IMR-90 (cell line): ENCODE results near the gene METTL5. TPM values are rescaled to one million over a fixed set of nuclear protein-coding genes. Genes with fewer than 3 reads are reported as not detected.

ENCODE experiments used
- ATAC-seq: fragments of 200-7000 bp; cut with Tn5 transposase; 2 replicates; pipeline ENCODE4 v1.9.1; 2020; ENCODE audit warnings: low read depth, mild to moderate bottlenecking, moderate library complexity
- BruUV-seq: library from RNA; stranded (reverse); fragments of 400-500 nt; replicated peaks from 2 replicates; lab custom pipeline; 2021; lab: Mats Ljungman, UMichigan
- CTCF ChIA-PET: fragments of 300-600 bp; formaldehyde crosslinking; extraction: SDS; loops from one replicate; lab custom pipeline; 2021; ENCODE audit warnings: antibody characterized with exemption; lab: Yijun Ruan, JAX
- POLR2A ChIA-PET: fragments of 300-600 bp; sonication (Branson Sonifier 250); formaldehyde crosslinking; loops from one replicate; lab custom pipeline; 2022; ENCODE audit warnings: antibody characterized with exemption; ENCODE audit not compliant: unreplicated experiment; lab: Charles Lee
- DNase-seq: peaks from one replicate; pipeline ENCODE4 v3.0.0; 2013
- H2AFZ ChIP-seq: replicated peaks from 2 replicates; pipeline ENCODE3; 2013; ENCODE audit warnings: low read length, mild to moderate bottlenecking; ENCODE audit not compliant: poor library complexity
- H2AK5ac ChIP-seq: 2 replicates; pipeline ENCODE4 v1.6.1; 2013; ENCODE audit warnings: low read depth, low read length, inconsistent platforms
- H2AK9ac ChIP-seq: replicated peaks from 2 replicates; pipeline ENCODE3; 2013; ENCODE audit warnings: mild to moderate bottlenecking, low read depth, low read length, moderate library complexity; ENCODE audit not compliant: poor library complexity
- H2BK120ac ChIP-seq: 2 replicates; pipeline ENCODE4 v1.6.1; 2013; ENCODE audit warnings: low read depth, low read length, inconsistent platforms
- H2BK15ac ChIP-seq: 3 replicates; pipeline ENCODE4 v1.6.1; 2013; ENCODE audit warnings: low read depth, low read length, inconsistent platforms
- H2BK20ac ChIP-seq: 2 replicates; pipeline ENCODE4 v1.6.1; 2013; ENCODE audit warnings: low read depth, mild to moderate bottlenecking, inconsistent platforms, low read length, moderate library complexity
- H2BK5ac ChIP-seq: 2 replicates; pipeline ENCODE4 v1.6.1; 2013; ENCODE audit warnings: mild to moderate bottlenecking, low read depth, low read length, inconsistent platforms; ENCODE audit not compliant: poor library complexity, severe bottlenecking
- H3K14ac ChIP-seq: replicated peaks from 2 replicates; pipeline ENCODE4 v1.6.1; 2013; ENCODE audit warnings: low read depth, low read length, inconsistent platforms
- H3K18ac ChIP-seq: 2 replicates; pipeline ENCODE4 v1.6.1; 2013; ENCODE audit warnings: low read depth, low read length, control low read depth
- H3K23ac ChIP-seq: 2 replicates; pipeline ENCODE4 v1.6.1; 2013; ENCODE audit warnings: low read depth, low read length, inconsistent platforms
- H3K27ac ChIP-seq: 2 replicates; pipeline ENCODE4 v1.5.1; 2013; ENCODE audit warnings: mild to moderate bottlenecking, control low read depth, low read length; ENCODE audit not compliant: insufficient read depth
- H3K27me3 ChIP-seq: 2 replicates; pipeline ENCODE4 v1.6.1; 2013; ENCODE audit warnings: low read length; ENCODE audit not compliant: control insufficient read depth, insufficient read depth
- H3K36me3 ChIP-seq: 2 replicates; pipeline ENCODE4 v1.6.1; 2013; ENCODE audit warnings: low read length, mixed read lengths; ENCODE audit not compliant: control insufficient read depth, insufficient read depth
- H3K4ac ChIP-seq: 2 replicates; pipeline ENCODE4 v1.6.1; 2013; ENCODE audit warnings: low read depth, low read length, inconsistent platforms
- H3K4me1 ChIP-seq: 2 replicates; pipeline ENCODE4 v1.6.1; 2013; ENCODE audit warnings: low read length, mixed read lengths; ENCODE audit not compliant: control insufficient read depth, insufficient read depth
- H3K4me2 ChIP-seq: 2 replicates; pipeline ENCODE4 v1.6.1; 2013; ENCODE audit warnings: low read depth, mild to moderate bottlenecking, control low read depth, low read length, moderate library complexity
- H3K4me3 ChIP-seq: 2 replicates; pipeline ENCODE4 v1.5.1; 2013; ENCODE audit warnings: low read depth, mild to moderate bottlenecking, control low read depth, low read length, moderate library complexity; ENCODE audit not compliant: insufficient read depth
- H3K56ac ChIP-seq: 2 replicates; pipeline ENCODE4 v1.6.1; 2013; ENCODE audit warnings: low read length, inconsistent platforms; ENCODE audit not compliant: insufficient read depth; ENCODE audit errors: extremely low read depth
- H3K79me1 ChIP-seq, 2 experiments: 2 replicates each; pipeline ENCODE4 v1.6.1; 2013; ENCODE audit warnings: low read length in 2 of 2, inconsistent platforms in 1 of 2, low read depth in 1 of 2
- H3K9ac ChIP-seq: 2 replicates; pipeline ENCODE4 v1.6.1; 2013; ENCODE audit warnings: low read depth, low read length, control low read depth
- H3K9me1 ChIP-seq: 2 replicates; pipeline ENCODE4 v1.6.1; 2013; ENCODE audit warnings: low read length, inconsistent platforms; ENCODE audit not compliant: insufficient read depth
- H3K9me3 ChIP-seq: 2 replicates; pipeline ENCODE4 v1.6.1; 2013; ENCODE audit warnings: low read length; ENCODE audit not compliant: control insufficient read depth, insufficient read depth
- H4K20me1 ChIP-seq: 2 replicates; pipeline ENCODE4 v1.6.1; 2013; ENCODE audit warnings: low read length, inconsistent platforms; ENCODE audit not compliant: insufficient read depth
- H4K5ac ChIP-seq: 2 replicates; pipeline ENCODE4 v1.6.1; 2013; ENCODE audit warnings: mild to moderate bottlenecking, low read depth, low read length, control low read depth
- H4K8ac ChIP-seq, 2 experiments: 2 replicates each; pipeline ENCODE4 v1.6.1; 2013; ENCODE audit warnings: low read depth in 2 of 2, low read length in 2 of 2, control low read depth in 1 of 2, inconsistent platforms in 1 of 2
- H4K91ac ChIP-seq: 2 replicates; pipeline ENCODE4 v1.6.1; 2013; ENCODE audit warnings: low read depth, low read length, inconsistent platforms; ENCODE audit not compliant: insufficient read depth
- BHLHE40 ChIP-seq: fragments of 150-350 bp; IDR thresholded peaks from 2 replicates; pipeline ENCODE4 v1.6.1; 2016; ENCODE audit warnings: mild to moderate bottlenecking, low read depth, low read length
- CEBPB ChIP-seq: IDR thresholded peaks from 2 replicates; pipeline ENCODE4 v1.6.1; 2012; ENCODE audit warnings: low read depth, low read length, improper control_type of control experiment
- CHD1 ChIP-seq: IDR thresholded peaks from 2 replicates; pipeline ENCODE4 v1.6.1; 2012; ENCODE audit warnings: low read depth, low read length, improper control_type of control experiment
- FOS ChIP-seq: fragments of 150-350 bp; IDR thresholded peaks from 2 replicates; pipeline ENCODE4 v1.6.1; 2016; ENCODE audit warnings: low read depth, low read length
- MAFK ChIP-seq: IDR thresholded peaks from 2 replicates; pipeline ENCODE4 v1.6.1; 2012; ENCODE audit warnings: low read depth, low read length, improper control_type of control experiment
- MAZ ChIP-seq: IDR thresholded peaks from 2 replicates; pipeline ENCODE4 v1.6.1; 2012; ENCODE audit warnings: low read depth, mild to moderate bottlenecking, low read length, improper control_type of control experiment, moderate library complexity, borderline replicate concordance
- MXI1 ChIP-seq: IDR thresholded peaks from 2 replicates; pipeline ENCODE4 v1.6.1; 2012; ENCODE audit warnings: low read depth, mild to moderate bottlenecking, low read length, moderate library complexity, borderline replicate concordance
- NFE2L2 ChIP-seq: fragments of 150-350 bp; IDR thresholded peaks from 2 replicates; pipeline ENCODE4 v1.6.1; 2016; ENCODE audit warnings: low read depth, mild to moderate bottlenecking, low read length
- POLR2A ChIP-seq: IDR thresholded peaks from 2 replicates; pipeline ENCODE4 v1.6.1; 2012; ENCODE audit warnings: mild to moderate bottlenecking, low read depth, low read length
- RAD21 ChIP-seq: IDR thresholded peaks from 2 replicates; pipeline ENCODE4 v1.6.1; 2012; ENCODE audit warnings: low read length, improper control_type of control experiment
- RCOR1 ChIP-seq: IDR thresholded peaks from 2 replicates; pipeline ENCODE4 v1.6.1; 2012; ENCODE audit warnings: mild to moderate bottlenecking, low read length, improper control_type of control experiment; ENCODE audit not compliant: insufficient replicate concordance
- RFX5 ChIP-seq: IDR thresholded peaks from 2 replicates; pipeline ENCODE4 v1.8.0; 2012; ENCODE audit warnings: low read depth, mild to moderate bottlenecking, low read length, moderate library complexity
- SMC3 ChIP-seq: fragments of 150-350 bp; IDR thresholded peaks from 2 replicates; pipeline ENCODE4 v1.6.1; 2016; ENCODE audit warnings: low read depth, mild to moderate bottlenecking, antibody characterized with exemption, low read length, moderate library complexity
- WGBS, 2 experiments: methylation state at CpG; one replicate each; pipeline versions ENCODE4 v1.1.5 to v1.1.7; 2013; ENCODE audit warnings: missing lambda C conversion rate in 2 of 2; ENCODE audit not compliant: insufficient read length in 1 of 2; ENCODE audit errors: extremely low coverage in 2 of 2; 5-methylcytosine and 5-hydroxymethylcytosine counted together
- dilution Hi-C: fragments of 300-500 bp; cut with HindIII; formaldehyde crosslinking; loops from one replicate; pipeline ENCODE4 v1.14.3; 2018; ENCODE audit warnings: low sequenced_read_pairs; ENCODE audit not compliant: unreplicated experiment
- in situ Hi-C: fragments of 300-500 bp; cut with MboI; formaldehyde crosslinking; loops from 3 replicates; pipeline ENCODE4 v1.14.3; 2019; ENCODE audit warnings: low sequenced_read_pairs, inconsistent platforms, mixed read lengths
- intact Hi-C: fragments of 100-400 bp; cut with micrococcal nuclease; formaldehyde crosslinking; loops from 2 replicates; pipeline ENCODE4 v1.10.0; 2022
- polyA plus RNA-seq, 3 experiments: library from polyadenylated mRNA; depleted of rRNA; stranded (reverse); fragments of >200 nt; gene quantifications; 2 replicates each; pipeline ENCODE4 v1.2.3, GENCODE V29; 2012; ENCODE audit warnings: low replicate concordance in 1 of 3
- total RNA-seq: library from RNA; depleted of rRNA; stranded (reverse); fragments of >200 nt; gene quantifications from 2 replicates; pipeline ENCODE4 v1.2.3, GENCODE V29; 2012
- TF ChIP-seq, protein P1 (sequence below): fragments of 150-350 bp; IDR thresholded peaks from 2 replicates; pipeline ENCODE4 v1.6.1; 2017; ENCODE audit warnings: mild to moderate bottlenecking, antibody characterized with exemption, low read length, low read depth
- TF ChIP-seq, protein P2 (sequence below): fragments of 150-350 bp; IDR thresholded peaks from 2 replicates; pipeline ENCODE4 v1.6.1; 2016; ENCODE audit warnings: low read depth, mild to moderate bottlenecking, low read length, moderate library complexity, borderline replicate concordance
- TF ChIP-seq, protein P3 (sequence below): conservative IDR thresholded peaks from 2 replicates; pipeline ENCODE4 v1.5.1; 2012; ENCODE audit warnings: mild to moderate bottlenecking, low read depth, low read length, improper control_type of control experiment

The METTL5 gene
- total and polyA plus RNA-seq, 2 of the 4 experiments (the other 2 are of a cell fraction): 38.3 to 49.8 TPM

DNA sequence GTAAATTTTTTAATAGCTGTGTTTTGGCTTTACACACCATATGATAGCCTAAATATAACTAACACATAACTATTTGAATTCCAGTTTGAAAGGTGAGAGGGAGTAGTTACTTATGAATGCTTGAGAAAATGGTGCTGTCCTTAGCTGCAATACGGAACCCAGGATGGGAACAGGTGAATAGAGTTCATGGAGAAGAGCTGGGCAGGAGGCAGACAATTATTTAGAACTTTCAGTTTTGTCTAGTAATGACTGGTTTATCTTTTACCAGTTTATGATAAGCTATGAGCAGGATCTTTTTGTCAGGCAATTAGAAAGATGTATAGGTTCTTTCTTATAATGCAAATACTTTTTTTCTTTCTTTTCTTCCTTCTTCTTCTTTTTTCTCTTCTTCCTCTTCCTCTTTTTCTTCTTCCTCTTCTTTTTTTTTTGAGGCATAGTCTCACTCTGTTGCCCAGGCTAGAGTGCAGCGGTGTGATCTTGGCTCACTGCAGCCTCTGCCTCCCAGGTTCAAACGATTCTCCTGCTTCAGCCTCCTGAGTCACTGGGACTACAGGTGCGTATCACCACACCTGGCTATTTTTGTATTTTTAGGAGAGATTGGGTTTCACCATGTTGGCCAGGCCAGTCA, 28.4 kb upstream of the METTL5 start:
- no peak overlapping the region for H2BK15ac ChIP-seq
- no peak overlapping the region for H2AK9ac ChIP-seq
- dilution Hi-C loops (no loop called here), in situ Hi-C loops (no loop called here), intact Hi-C loops (no loop called here)
- H4K91ac ChIP-seq: no peak overlapping the region
- no peak for ATAC-seq
- H3K18ac ChIP-seq: no peak overlapping the region
- no peak overlapping the region for H3K23ac ChIP-seq
- H3K14ac ChIP-seq: no peak overlapping the region
- no CpG with 5 or more reads among the region's 4 CpGs for WGBS, 2 experiments
- H3K4me3 ChIP-seq: no peak overlapping the region
- peaks cover 15 to 36% of the 10 kb centered on the region in 2 experiments; a peak in 3 of 4 replicates for H3K79me1 ChIP-seq
- H3K56ac ChIP-seq: no peak overlapping the region
- no peaks in the 10 kb centered on the region for H3K4me1 ChIP-seq
- no peak overlapping the region for H2BK5ac ChIP-seq
- H3K4ac ChIP-seq: no peak overlapping the region
- H4K5ac ChIP-seq: no peak overlapping the region
- H3K27ac ChIP-seq: no peak overlapping the region
- no peaks in the 10 kb centered on the region; the same call in 1 of the 2 replicates for H3K9me3 ChIP-seq
- CTCF ChIA-PET: interaction anchor here (0.6 to 1.4 kb wide), 3 partner anchors 10 to 310 kb away, joined by 3 to 4 read pairs (median 4); no protein-coding TSS in a partner anchor
- BruUV-seq: no TSS peak
- DNase-seq: no peak
- TF ChIP-seq POLR2A: no peak
- TF ChIP-seq FOS: no peak
- TF ChIP-seq, protein P1, sequence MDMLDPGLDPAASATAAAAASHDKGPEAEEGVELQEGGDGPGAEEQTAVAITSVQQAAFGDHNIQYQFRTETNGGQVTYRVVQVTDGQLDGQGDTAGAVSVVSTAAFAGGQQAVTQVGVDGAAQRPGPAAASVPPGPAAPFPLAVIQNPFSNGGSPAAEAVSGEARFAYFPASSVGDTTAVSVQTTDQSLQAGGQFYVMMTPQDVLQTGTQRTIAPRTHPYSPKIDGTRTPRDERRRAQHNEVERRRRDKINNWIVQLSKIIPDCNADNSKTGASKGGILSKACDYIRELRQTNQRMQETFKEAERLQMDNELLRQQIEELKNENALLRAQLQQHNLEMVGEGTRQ: no peak
- TF ChIP-seq MAFK: no peak
- no peak for TF ChIP-seq NFE2L2
- no peak for TF ChIP-seq CHD1
- TF ChIP-seq RFX5: no peak
- TF ChIP-seq SMC3: no peak
- no peak for TF ChIP-seq MAZ
- no peak for TF ChIP-seq RCOR1
- TF ChIP-seq MXI1: no peak
- TF ChIP-seq, protein P2, sequence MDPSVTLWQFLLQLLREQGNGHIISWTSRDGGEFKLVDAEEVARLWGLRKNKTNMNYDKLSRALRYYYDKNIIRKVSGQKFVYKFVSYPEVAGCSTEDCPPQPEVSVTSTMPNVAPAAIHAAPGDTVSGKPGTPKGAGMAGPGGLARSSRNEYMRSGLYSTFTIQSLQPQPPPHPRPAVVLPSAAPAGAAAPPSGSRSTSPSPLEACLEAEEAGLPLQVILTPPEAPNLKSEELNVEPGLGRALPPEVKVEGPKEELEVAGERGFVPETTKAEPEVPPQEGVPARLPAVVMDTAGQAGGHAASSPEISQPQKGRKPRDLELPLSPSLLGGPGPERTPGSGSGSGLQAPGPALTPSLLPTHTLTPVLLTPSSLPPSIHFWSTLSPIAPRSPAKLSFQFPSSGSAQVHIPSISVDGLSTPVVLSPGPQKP: no peak
- TF ChIP-seq RAD21: no peak
- TF ChIP-seq BHLHE40: no peak
- no peak for TF ChIP-seq CEBPB
- TF ChIP-seq, protein P3, sequence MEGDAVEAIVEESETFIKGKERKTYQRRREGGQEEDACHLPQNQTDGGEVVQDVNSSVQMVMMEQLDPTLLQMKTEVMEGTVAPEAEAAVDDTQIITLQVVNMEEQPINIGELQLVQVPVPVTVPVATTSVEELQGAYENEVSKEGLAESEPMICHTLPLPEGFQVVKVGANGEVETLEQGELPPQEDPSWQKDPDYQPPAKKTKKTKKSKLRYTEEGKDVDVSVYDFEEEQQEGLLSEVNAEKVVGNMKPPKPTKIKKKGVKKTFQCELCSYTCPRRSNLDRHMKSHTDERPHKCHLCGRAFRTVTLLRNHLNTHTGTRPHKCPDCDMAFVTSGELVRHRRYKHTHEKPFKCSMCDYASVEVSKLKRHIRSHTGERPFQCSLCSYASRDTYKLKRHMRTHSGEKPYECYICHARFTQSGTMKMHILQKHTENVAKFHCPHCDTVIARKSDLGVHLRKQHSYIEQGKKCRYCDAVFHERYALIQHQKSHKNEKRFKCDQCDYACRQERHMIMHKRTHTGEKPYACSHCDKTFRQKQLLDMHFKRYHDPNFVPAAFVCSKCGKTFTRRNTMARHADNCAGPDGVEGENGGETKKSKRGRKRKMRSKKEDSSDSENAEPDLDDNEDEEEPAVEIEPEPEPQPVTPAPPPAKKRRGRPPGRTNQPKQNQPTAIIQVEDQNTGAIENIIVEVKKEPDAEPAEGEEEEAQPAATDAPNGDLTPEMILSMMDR: no peak
- H3K36me3 ChIP-seq: 0 out of 2 replicates have a peak, but pooled peaks cover 5% of the 10 kb centered on the region
- POLR2A ChIA-PET: interaction anchor here (0.6 kb wide), 1 partner anchor 42 kb away, joined by 4 read pairs; no protein-coding TSS in a partner anchor
- no peak overlapping the region for H4K8ac ChIP-seq
- H2AFZ ChIP-seq: no peak overlapping the region
- H2BK120ac ChIP-seq: no peak overlapping the region
- no peaks in the 10 kb centered on the region for H3K9me1 ChIP-seq
- H3K27me3 ChIP-seq: no peaks in the 10 kb centered on the region
- no peak overlapping the region for H3K9ac ChIP-seq
- H2AK5ac ChIP-seq: no peak overlapping the region
- H4K20me1 ChIP-seq: peaks cover 3% of the 10 kb centered on the region
- no peak overlapping the region for H2BK20ac ChIP-seq
- no peak overlapping the region for H3K4me2 ChIP-seq
